SU-DHL-6 (cell line): ENCODE data around the gene ARFGEF2.

Source experiments
- CTCF ChIP-seq: fragments of 200-600 bp; sonication (generic); IDR thresholded peaks from one replicate; pipeline ENCODE4 v1.5.1; 2017; ENCODE audit warnings: antibody characterized with exemption, mild to moderate bottlenecking, low read length, moderate library complexity; ENCODE audit not compliant: insufficient read depth, poor library complexity, severe bottlenecking
- EZH2phosphoT487 ChIP-seq: fragments of 200-600 bp; sonication (generic), shearing (Covaris generic); conservative IDR thresholded peaks from 2 replicates; pipeline ENCODE4 v1.6.1; 2018; ENCODE audit warnings: mild to moderate bottlenecking, antibody characterized with exemption, low read length, moderate library complexity, mixed read lengths

DNA sequence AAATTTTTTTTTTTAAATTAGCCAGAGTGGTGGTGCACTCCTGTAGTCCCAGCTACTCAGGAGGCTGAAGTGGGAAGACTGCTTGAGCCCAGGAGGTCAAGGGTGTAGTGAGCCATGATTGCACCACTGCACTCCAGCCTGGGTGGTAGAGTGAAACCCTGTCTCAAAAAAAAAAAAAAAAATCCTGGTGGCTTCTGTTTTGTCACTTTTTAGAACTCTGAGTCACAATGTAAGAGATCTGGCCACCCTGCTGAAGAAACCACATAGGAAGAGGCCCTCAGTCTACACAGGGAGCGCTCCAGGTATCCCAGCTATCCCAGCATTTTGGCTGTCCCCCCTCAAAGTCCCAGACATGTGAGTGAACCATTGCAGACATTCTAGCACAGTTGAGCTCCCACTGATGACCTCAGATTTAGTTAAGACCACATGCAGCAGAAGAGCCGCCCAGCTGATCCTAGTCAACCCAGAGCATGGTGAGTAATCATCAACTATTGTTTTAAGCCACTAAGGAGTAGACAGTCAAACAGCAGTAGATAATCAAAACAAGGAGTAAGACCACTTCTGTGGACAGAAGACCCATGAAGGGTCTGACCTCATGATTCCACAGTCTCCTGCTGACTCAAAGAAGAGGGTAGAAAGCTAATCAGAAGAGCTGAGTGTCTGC lies 12.7 kb upstream of the ARFGEF2 start:
- TF ChIP-seq CTCF (no peak), EZH2phosphoT487 (no peak)
